ENCODE measurements around the gene ARL9. TPM values are rescaled to one million over a fixed set of nuclear protein-coding genes. Genes with fewer than 3 reads are reported as not detected.

The ARL9 gene
- total RNA-seq, 1 experiment from 2014 or later: 0.36 TPM

DNA sequence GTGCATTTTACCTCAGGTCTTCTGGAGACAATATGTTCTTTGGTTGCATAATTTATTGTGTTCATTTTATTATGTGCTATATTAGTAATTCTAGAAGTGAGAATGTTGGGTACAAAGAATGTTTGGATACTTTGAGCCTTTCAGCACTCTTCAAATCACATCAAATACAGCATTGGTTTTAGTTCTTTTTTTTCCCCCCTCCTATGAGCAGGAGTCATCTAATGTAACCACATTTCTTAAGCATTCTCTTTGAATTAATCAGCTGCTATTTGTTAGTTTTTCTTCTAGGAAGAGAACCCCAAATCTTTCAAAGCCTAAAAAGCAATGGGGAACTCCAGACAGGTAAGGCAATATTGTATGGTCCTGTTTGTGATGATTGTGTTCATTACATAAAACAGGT, 46.7 kb downstream of the ARL9 start:
- intact Hi-C loops (cut with micrococcal nuclease; ENCODE audit: unreplicated experiment): no loop called here
- ChIA-PET POLR2A (no interaction called here), CTCF (no interaction called here)

DNA sequence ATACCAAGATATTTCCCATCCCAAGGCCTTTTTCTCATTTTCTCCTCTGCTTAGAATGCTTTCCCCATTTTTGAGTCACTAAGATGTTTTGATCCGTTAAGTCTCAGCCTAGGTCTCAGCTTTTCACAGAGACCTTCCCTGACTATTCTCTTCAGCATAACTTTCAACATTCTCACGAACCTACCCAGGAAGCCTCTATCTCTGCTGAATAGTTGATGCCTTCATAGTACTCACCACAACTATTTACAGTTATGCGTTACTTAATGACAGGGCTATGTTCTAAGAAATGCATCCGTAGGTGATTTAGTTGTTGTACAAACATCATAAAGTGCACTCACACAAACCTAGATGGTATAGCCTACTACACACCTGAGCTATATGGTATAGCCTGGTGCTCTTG, 64.5 kb downstream of the ARL9 start:
- no peaks in the 10 kb centered on the region for H3K36me3 ChIP-seq (ENCODE audit: control insufficient read depth, insufficient read depth, low read length)
- Mint-ChIP-seq H3K9me3 (ENCODE audit: unreplicated experiment) (no peaks in the 10 kb centered on the region), H3K27ac (ENCODE audit: unreplicated experiment) (no peak overlapping the region), H3K4me1 (ENCODE audit: low read depth, unreplicated experiment) (peaks cover 5% of the 10 kb centered on the region), H3K36me3 (ENCODE audit: insufficient read depth, unreplicated experiment) (no peaks in the 10 kb centered on the region), H3K4me3 (ENCODE audit: unreplicated experiment) (no peak overlapping the region), H3K27me3 (ENCODE audit: insufficient read depth, unreplicated experiment) (no peaks in the 10 kb centered on the region)
- CTCF ChIA-PET: no interaction called here
- no peaks in the 10 kb centered on the region for H3K4me1 ChIP-seq
- no peaks in the 10 kb centered on the region for H3K27me3 ChIP-seq (replicated peaks; ENCODE audit: control insufficient read depth, insufficient read depth, low read length)
- no peak for TF ChIP-seq CTCF (IDR thresholded peaks at IDR 0.05; ENCODE audit: insufficient read depth in 1 of 2, low read depth in 1 of 2, low read length in 1 of 2, severe bottlenecking in 1 of 2, unreplicated experiment in 1 of 2)
- POLR2A ChIA-PET: no interaction called here
- no peaks in the 10 kb centered on the region for H3K9me3 ChIP-seq
- no TSS peak for BruUV-seq (replicated peaks)
- intact Hi-C loops (cut with micrococcal nuclease; ENCODE audit: unreplicated experiment): loop anchor here (10.0 kb wide), 1 partner anchor 265 kb away; no protein-coding TSS in a partner anchor
- no peak overlapping the region for H3K4me3 ChIP-seq (ENCODE audit: low read depth, low read length)
- no peak for DNase-seq

More for the DNA sequence above, 46.7 kb downstream of the ARL9 start:
- Histone ChIP-seq H3K27me3 (replicated peaks; ENCODE audit: control insufficient read depth, insufficient read depth, low read length) (no peaks in the 10 kb centered on the region), H3K9me3 (no peaks in the 10 kb centered on the region), H3K4me1 (no peaks in the 10 kb centered on the region), H3K36me3 (ENCODE audit: control insufficient read depth, insufficient read depth, low read length) (no peaks in the 10 kb centered on the region), H3K4me3 (ENCODE audit: low read depth, low read length) (no peak overlapping the region)
- Mint-ChIP-seq H3K27ac (ENCODE audit: unreplicated experiment) (no peak overlapping the region), H3K27me3 (ENCODE audit: insufficient read depth, unreplicated experiment) (peaks cover 14% of the 10 kb centered on the region), H3K9me3 (ENCODE audit: unreplicated experiment) (no peaks in the 10 kb centered on the region), H3K36me3 (ENCODE audit: insufficient read depth, unreplicated experiment) (no peaks in the 10 kb centered on the region), H3K4me1 (ENCODE audit: low read depth, unreplicated experiment) (no peaks in the 10 kb centered on the region), H3K4me3 (ENCODE audit: unreplicated experiment) (no peak overlapping the region)
- TF ChIP-seq CTCF (IDR thresholded peaks at IDR 0.05; ENCODE audit: insufficient read depth in 1 of 2, low read depth in 1 of 2, low read length in 1 of 2, severe bottlenecking in 1 of 2, unreplicated experiment in 1 of 2): no peak
- no TSS peak for BruUV-seq (replicated peaks)
- no peak for DNase-seq

Other genes with a start within 250 kb of the ARL9 start
- gene AASDH, start 118.3 kb upstream of the ARL9 start, total RNA-seq (2022): 12.8 and 13.7 TPM in 2 replicates
- gene PPAT, start 70.2 kb upstream of the ARL9 start, total RNA-seq (2022): 55.6 and 60.7 TPM in 2 replicates
- gene PAICS, start 69.5 kb upstream of the ARL9 start, total RNA-seq (2022): 237 and 239 TPM in 2 replicates
- 116 and 126 TPM in 2 replicates for gene SRP72, start 38.2 kb upstream of the ARL9 start, total RNA-seq (2022)
- 0.21 TPM in 1 of 2 replicates, not detected in the other for gene HOPX, start 175.5 kb downstream of the ARL9 start, total RNA-seq (2022)

Measured in Caco-2 (cell line).